ENCODE measurements around the gene SLC27A2.

The SLC27A2 gene

DNA sequence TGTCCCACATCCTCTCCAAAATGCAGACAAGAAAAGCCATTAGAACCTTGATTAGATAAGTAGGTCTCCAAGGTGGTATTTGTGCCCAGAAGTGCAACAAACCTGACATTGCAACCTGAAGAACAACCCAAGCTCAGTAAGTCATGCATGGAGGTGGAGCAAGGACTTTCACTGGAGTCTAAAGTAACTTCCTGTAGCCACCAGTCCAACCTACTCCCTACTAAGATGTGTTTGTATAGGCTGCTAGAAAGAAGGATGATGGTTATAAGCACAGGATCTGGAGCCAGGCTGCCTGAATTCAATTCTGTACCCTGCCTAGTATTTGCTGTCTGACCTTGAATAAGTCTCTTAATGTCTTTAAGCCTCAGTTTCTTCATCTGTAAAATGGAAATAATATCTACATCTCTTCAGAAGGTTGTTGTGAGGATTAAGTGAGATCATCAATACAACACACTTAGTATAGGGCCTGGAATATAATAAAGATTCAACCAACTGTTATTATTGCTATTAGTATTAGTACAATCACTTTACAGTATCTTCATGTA is 51.3 kb downstream of the SLC27A2 start:
- in situ Hi-C loops (cut with MboI; ENCODE audit: low sequenced_read_pairs) = no loop called here

- in situ Hi-C loops (cut with MboI; ENCODE audit: low sequenced_read_pairs) = no loop called here
Observed at GRCh38 chr15:50234764-50235163, 52.8 kb downstream of the SLC27A2 start.

DNA sequence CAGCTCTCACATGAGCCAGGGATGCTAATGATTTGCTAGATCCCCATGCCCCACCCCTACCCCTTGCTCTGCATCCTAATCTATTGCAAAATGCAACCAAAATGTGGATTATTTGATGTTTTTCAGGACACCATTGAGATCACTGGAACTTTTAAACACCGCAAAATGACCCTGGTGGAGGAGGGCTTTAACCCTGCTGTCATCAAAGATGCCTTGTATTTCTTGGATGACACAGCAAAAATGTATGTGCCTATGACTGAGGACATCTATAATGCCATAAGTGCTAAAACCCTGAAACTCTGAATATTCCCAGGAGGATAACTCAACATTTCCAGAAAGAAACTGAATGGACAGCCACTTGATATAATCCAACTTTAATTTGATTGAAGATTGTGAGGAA is 53.8 kb downstream of the SLC27A2 start:
- in situ Hi-C loops (cut with MboI; ENCODE audit: low sequenced_read_pairs) = no loop called here

- in situ Hi-C loops (cut with MboI; ENCODE audit: low sequenced_read_pairs) = no loop called here
Observed at GRCh38 chr15:50236433-50236832, 54.4 kb downstream of the SLC27A2 start.

GRCh38 chr15:50238255-50238654 is 56.3 kb downstream of the SLC27A2 start:
- in situ Hi-C loops (cut with MboI; ENCODE audit: low sequenced_read_pairs) = no loop called here

DNA sequence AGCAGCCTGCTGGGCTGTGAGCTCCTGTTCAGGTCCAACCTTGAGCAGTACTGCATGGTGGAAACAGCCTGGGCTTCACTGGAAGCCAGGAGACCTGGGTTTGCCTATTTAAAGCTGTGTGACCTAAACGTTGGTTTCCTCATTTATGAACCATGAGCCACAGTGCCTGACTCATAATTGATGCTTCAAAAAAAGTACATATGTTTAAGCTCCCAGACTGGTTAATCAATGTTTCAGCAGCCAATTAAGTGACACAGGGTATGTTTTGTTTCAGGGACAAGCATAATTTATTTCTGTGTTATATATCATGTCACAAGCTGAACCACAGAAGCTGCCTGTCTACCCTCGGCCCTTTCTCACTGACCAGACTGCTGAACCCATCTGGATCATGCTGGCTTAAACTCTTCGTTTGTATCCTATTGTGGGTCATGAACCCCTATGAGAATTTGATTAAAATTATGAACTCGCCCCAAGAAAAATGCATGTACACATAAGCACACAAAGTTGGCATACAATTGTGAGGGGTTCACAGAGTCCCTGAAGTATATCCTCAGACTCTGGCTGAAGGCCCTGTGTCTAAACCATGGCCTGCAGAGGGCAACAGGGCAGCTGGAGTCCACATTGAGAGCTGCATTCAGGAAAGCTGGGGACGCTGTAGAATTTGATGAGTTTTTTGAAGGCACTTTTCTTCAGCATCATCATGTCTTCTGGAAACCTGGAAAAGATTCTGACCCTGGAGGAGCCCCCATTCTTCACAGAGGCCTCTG is 59.9 kb downstream of the SLC27A2 start:
- in situ Hi-C loops (cut with MboI; ENCODE audit: low sequenced_read_pairs) = no loop called here

- in situ Hi-C loops (cut with MboI; ENCODE audit: low sequenced_read_pairs) = no loop called here
Observed at GRCh38 chr15:50244153-50244552, 62.2 kb downstream of the SLC27A2 start.

DNA sequence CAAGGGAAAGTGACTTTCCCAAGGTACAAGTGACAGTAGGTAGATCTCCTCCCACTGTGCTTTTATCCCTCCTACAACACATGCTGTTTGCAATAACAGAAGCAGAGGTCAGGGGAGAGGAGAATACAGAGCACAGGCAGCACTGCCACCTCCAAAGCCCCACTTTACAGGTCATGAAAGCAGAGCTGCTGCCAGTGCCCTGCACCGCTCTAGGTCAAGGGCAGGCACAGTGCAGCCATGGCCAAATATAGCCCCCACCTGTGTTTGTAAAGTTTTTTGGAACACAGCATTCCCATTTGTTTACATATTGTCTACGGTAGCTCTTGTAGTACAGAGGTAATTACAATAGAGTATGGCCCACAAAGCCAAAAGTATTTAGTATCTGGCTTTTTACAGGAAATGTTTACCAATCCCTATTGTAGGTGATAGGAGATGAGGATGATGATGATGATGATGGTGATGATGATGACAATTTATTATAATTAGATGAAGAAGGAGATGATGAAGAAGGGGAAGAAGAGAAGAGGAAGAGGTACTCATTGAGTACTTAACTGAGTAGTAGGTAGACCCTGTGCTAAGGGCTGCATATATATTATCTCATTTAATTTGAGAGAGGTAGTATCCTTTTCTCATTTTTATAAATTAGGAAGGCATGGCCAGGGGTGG is 63.1 kb downstream of the SLC27A2 start:
- in situ Hi-C loops (cut with MboI; ENCODE audit: low sequenced_read_pairs) = no loop called here

DNA sequence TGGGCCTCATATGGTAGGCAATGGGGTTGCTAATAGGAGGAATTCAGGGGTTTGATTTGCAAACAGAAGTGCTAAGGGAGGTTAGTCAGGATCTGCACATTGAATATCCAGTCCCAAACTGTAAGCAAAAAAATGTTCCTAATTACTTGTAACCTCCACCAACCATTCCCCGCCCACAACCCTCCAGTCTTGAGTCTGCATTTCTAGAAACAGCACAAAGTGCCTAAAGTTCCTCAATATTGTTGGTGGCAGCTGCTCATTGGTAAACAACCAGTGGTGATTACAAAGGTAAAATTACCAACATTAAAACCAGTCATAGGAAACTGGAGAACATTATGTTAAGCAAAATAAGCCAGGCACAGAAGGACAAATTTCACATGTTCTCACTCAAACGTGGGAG is 64.6 kb downstream of the SLC27A2 start:
- in situ Hi-C loops (cut with MboI; ENCODE audit: low sequenced_read_pairs) = no loop called here

DNA sequence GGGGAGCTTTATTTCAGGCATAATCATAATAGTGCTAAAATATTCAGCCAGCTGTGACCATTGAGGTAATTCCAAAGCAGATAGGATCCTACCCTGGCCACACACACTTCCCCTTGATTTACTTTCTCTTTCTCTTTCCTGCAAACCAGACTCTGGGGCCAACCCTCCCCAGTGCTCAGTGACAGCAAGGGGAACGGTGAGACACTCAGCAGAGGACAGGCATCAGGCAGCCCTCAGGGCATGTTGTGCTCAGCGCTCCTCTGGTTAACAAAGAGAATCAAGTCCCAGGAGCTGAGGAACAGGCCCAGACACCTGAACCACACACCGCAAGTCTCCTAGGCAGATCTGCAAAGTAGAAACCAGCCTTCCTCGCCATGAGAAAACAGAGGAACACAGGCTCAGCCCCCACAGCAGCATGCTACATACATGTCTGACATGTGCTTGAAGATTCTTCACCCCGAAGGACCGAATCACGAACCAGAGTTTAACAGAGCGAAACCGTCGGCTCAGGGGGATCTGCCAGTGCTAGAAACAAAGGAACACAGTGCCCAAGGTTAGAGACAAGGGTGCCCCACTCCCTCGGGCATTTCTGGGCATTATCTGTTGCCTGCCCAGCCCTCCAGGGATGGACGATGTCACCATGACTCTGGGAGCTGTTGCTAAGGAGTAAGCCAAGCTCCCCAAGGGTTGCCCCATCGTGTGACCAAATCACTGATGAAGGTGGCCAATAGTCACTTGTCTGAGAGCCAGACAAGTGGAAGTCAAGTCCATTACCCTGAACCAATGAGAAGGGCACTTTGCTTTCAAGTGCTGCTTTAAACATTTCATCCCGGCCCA is 66.0 kb downstream of the SLC27A2 start:
- in situ Hi-C loops (cut with MboI; ENCODE audit: low sequenced_read_pairs) = no loop called here

DNA sequence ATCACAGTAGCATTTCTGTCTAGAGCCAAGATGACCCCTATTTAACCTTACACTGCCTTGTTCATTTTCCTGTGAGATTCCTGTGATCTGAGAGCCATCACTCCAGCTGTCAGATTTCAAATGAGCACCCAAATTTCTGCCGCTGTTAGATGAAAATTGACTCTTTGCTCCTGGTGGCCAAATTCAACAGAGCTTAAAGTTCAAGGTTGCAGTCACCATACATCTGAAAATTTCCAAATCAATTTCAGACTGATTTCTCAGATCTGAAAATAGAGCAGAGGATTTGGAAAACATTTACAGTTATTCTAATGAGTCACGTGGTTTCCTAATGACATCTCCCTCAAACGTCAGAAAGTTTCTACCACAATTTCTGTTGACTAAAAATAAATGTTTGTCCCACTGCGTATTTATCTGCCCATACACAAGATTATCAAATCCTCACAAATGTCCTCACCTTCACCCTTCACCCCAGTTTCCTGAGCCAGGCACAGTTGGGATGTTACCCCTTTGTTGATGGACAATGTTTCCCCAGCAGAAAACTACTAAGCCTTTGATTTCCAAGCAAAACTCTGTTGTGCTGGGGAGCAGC is 67.1 kb downstream of the SLC27A2 start:
- in situ Hi-C loops (cut with MboI; ENCODE audit: low sequenced_read_pairs) = no loop called here

GRCh38 chr15:50249704-50250103 is 67.7 kb downstream of the SLC27A2 start:
- in situ Hi-C loops (cut with MboI; ENCODE audit: low sequenced_read_pairs) = no loop called here

DNA sequence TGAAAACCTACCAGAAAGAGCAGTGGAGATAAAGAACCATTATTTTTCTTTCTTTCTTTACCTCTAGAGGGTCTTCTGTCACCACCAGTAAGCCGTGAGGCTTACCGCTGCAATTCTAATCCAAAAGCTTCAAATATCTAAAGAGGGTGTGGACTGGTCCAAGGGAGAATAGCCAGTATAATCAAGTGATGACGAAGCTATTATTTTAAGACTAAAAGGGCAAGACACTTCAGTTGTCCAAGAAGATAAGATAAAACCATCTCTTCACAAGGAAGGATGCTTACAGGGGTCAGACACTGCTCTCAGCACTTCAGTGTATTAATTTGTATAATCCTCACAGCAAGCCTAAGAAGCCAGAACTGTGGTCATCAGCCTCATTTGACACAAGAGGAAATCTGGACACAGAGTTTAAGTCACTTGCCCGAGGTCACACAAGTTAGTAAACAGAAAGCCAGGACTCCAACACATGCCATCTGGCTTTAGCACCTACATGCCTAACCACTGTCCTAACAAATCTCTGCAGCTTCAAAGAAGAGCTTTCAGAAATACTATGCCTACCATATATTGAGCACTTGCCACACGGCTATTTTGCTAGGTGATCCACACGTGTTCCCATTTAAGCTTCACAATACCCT is 68.9 kb downstream of the SLC27A2 start:
- in situ Hi-C loops (cut with MboI; ENCODE audit: low sequenced_read_pairs) = no loop called here

GRCh38 chr15:50251638-50252182 is 69.7 kb downstream of the SLC27A2 start:
- in situ Hi-C loops (cut with MboI; ENCODE audit: low sequenced_read_pairs) = no loop called here

DNA sequence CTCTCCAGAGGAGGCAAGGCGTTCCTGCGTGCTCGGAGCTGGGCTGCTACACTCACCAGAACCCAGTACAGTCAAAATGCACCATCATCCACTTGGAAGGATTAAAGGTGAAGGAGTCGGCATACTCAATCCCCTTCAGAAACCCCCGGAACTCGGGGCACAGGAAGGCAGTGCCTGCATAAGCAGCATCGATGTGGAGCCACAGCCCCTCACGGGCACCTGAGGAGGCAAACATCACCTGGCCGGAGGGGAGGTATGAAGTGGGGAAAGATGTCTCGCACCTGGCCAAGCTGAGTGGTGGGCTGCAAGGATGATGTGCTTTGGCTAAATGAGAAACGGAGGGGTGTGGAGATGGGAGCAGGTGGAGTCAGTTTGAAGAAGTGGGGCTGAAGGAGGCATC is 70.6 kb downstream of the SLC27A2 start:
- in situ Hi-C loops (cut with MboI; ENCODE audit: low sequenced_read_pairs) = no loop called here

GRCh38 chr15:50256188-50257041 is 74.4 kb downstream of the SLC27A2 start:
- in situ Hi-C loops (cut with MboI; ENCODE audit: low sequenced_read_pairs) = no loop called here

DNA sequence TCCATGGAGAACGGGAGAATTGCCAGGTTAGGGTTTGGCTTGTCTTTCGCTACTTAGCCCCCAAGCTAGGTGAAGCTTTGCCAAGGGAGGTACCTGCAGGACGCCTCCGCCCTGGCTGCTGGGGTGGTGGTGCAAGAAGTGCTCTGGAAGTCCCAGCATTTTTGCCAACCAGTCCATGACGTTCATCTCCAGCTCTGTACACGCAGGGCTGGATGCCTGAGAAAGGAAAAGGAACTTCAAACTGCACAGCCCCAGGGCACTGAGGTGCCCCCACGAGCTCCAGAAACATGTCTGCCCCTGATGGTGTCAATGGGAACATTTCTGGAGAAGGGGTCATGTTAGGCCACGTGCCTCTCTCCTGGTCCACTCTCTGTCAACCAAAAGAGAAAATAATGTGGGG is 75.3 kb downstream of the SLC27A2 start:
- in situ Hi-C loops (cut with MboI; ENCODE audit: low sequenced_read_pairs) = no loop called here

- in situ Hi-C loops (cut with MboI; ENCODE audit: low sequenced_read_pairs) = no loop called here
Observed at GRCh38 chr15:50257924-50258323, 75.9 kb downstream of the SLC27A2 start.

DNA sequence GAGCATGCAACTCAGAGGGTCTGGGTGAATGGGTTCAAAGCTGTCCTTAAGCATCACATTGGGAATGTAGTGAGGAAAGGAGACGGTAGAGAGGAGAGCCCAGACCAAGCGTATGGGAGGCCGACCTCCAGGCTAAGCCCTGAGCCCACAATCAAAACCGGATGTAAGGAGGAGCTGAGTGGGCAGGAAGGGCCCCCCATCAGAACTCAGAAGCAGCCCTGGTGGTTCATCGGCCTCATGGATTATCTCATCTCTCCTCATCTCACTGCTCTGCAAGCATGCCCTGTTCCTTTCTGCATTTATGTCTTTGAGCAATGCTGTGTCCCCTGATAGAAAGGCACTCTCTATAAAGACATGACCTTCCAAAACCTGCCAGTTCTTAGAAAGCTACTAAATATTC is 77.3 kb downstream of the SLC27A2 start:
- in situ Hi-C loops (cut with MboI; ENCODE audit: low sequenced_read_pairs) = no loop called here

All from HL-60/S4 (cell line).